Islet of Langerhans (tissue), 1 donor: ENCODE data around the gene ABAT.

Experiments used
- FAIRE-seq: peaks from one replicate; lab custom pipeline; 2011; peaks lifted over from hg19 to GRCh38; lab: Jason Lieb, UNC

Gene ABAT

GRCh38 chr16:8818504-8819270, 144.3 kb downstream of the ABAT start:
- FAIRE-seq, result no peak

DNA sequence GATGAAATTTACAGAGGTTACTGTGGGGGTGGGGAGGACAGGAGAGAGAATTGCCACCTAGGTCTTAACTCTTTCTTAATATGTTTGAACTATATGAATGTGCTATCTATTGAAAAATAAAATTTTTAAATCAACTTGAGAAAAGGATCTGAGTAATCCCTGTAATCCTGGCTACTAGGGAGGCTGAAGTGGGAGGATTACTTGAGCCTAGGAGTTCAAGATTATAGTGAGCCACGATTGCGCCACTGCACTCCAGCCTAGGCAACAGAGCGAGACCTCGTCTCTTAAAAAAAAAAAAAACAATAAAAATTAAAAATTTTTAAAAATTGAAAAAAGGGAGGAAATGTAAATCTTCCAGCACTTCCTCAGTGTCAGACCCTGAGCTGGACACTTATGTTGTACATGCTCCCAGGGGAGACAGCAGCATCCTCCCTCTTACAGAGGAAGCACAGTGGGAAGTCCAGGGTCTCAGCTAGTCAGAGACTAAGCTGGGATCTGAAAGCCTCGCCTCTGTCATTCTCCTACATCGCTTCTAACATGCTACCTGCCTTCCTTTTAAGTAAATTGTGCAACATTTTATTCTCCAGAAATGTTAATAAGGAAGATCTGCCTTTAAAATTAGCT, 145.1 kb downstream of the ABAT start:
- FAIRE-seq, result no peak

DNA sequence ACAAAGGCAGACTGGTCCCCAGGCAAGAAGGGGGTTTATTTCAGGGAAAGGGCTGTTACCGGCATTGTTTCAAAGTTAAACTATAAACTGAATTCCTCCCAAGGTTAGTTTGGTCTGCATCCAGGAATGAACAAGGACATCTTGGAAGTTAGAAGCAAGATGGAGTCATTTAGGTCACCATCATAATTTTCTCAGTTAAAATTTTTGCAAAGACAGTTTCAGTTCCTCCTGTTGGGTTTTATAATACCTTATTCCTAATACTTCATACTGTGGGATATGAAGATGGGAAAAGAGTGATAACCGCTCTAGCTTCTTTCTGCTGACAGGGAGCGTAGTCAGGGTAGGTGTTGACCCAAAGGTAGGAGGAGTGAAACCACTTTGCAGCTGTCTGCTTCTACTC, 148.0 kb downstream of the ABAT start:
- no peak for FAIRE-seq

DNA sequence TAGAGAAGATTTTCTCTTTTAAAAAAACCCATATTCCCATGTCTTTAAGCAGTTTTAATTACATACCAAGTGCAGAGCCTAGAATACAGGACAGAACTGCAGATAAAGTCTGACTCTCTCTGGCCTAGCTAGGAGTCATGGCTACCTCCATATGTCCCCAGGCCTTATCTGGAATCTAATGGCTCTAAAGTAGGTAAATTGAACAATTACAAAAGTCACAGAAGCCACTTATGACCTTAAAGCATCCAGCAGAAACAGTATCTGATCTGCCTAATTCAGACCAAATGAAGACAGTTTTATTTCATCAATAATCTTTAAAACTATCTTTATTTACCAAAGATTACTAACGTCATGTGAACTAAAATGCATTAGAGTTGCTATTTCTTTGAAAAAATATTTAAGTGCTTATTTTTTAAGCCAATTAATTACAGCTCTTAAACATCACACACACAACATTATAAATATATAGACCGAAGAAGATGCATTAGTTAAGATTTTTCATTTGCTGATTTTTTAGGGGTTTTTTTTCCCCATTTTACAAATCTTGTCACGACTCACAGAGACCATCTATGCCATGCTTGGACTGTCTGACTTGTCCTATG, 152.0 kb downstream of the ABAT start:
- no peak for FAIRE-seq

DNA sequence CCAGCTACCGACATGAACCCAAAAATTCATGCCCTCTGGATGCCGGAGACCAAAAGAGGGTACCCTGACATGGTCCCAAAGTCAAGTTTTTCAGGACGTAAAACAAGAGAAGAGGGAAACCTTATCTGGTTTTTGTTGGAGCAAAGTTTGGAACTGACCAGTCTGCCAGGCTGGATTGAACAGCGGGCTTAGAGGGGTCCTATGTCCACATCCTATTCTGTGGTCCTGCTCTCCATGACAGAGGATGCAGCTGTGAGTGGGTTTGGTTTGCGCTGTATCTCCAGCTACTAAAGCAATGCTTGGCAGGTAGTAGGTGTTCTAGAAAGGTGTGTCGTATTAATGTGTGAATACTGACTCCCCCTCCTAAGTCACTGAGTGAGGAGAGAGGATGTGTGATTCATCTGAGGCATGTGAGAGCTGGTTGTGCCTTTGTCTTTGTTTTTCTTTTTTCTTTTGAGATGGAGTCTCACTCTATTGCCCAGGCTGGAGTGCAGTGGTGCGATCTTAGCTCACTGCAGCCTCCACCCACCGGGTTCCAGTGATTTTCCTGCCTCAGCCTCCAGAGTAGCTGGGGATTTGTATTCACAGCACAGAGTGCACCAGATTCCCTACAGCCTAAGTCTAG, 154.2 kb downstream of the ABAT start:
- no peak for FAIRE-seq

DNA sequence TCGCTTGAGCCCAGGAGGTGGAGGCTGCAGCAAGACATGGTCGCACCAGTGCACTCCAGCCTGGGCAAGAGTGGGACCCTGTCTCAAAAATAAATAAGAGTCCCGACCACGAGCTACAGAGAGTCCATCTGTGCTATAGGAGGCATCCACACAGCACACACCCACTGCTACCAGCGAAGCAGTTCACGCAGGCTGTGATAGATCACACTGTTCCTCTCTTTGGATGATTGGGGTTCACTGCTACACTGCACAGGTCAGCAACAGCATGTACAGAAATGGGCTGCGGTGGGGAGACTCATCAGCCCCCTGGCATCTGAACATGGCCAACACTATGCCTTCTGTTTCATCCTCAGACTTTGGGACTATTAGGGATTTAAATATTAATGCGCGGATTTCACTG, 157.0 kb downstream of the ABAT start:
- no peak for FAIRE-seq

DNA sequence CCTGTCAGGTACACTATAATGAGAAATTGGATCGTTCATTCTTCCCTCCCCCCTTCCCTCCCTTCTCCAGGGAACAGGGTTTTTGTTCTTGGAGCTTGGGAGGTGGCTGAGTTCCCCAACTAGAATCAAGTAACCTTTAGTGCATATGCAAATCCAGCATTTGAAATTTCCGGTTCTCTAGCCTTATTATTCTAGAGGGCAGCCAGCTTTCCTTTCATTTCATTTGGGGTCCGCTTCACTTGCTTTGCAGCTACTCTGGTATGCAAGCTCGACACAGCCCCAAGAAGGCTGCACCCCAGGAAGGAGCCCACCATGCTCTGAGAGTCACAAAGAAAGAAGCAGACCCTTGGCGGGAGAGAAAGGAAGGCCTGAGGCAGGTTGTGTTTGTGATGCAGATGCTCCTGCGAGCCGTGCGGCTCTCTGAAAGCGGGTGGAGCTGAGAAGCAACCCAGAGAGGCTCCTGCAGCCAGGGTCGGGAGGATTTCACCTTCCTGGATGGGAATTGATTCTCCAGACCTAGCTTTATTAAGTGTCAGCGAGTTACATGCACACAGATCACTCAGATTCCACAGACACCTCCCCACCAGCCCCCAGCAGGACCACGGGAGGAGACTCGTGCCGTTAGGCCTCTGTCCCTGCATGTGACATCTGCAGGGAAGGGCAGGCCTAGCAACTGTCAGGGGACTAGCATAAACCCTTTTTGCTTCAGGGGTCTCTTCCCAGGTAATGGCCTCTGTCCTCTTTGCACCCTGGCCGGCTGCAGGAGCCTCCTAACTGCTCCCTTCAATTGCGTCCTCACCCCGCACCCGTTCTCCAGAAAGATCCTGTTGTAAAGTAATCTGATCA, 157.7 kb downstream of the ABAT start:
- no peak for FAIRE-seq

DNA sequence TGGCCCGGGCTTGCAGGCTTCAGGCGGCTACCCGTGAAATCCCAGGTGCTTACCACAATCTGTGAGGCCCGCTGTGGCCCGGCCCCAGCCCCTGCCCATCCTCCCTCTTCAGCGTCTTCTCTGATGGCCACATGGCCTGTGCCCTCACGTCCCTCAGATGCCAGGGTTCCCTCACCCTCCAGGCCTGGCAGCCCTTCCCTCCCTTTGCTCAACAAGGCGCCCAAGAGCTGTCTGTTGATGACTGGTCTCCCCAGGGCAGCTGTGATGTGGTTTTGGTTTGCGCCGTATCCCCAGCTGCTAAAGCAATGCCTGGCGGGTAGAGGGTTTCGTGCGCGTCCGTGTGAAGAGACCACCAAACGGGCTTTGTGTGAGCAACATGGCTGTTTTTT, 158.3 kb downstream of the ABAT start:
- no peak for FAIRE-seq
